Esophagus squamous epithelium (tissue), 4 donors: Measurements from ENCODE around the gene CROCC2.

Experiments
- POLR2A ChIP-seq, 4 donors: fragments of 450-650 bp; IDR thresholded peaks; one replicate each; pipeline ENCODE4 v1.6.1; 2017; ENCODE audit warnings: antibody characterized with exemption in 4 of 4, mild to moderate bottlenecking in 4 of 4, moderate library complexity in 3 of 4
- TF ChIP-seq, protein P1 (sequence below), 6 experiments: fragments of 450-650 bp in 4 of 6; fragments of 200-600 bp in 2 of 6; sonication (generic) in 2 of 6; IDR thresholded peaks; one replicate each; pipeline ENCODE4 v1.5.1; 2016 to 2019; ENCODE audit warnings: antibody characterized with exemption in 6 of 6, mild to moderate bottlenecking in 4 of 6, moderate library complexity in 4 of 6

DNA sequence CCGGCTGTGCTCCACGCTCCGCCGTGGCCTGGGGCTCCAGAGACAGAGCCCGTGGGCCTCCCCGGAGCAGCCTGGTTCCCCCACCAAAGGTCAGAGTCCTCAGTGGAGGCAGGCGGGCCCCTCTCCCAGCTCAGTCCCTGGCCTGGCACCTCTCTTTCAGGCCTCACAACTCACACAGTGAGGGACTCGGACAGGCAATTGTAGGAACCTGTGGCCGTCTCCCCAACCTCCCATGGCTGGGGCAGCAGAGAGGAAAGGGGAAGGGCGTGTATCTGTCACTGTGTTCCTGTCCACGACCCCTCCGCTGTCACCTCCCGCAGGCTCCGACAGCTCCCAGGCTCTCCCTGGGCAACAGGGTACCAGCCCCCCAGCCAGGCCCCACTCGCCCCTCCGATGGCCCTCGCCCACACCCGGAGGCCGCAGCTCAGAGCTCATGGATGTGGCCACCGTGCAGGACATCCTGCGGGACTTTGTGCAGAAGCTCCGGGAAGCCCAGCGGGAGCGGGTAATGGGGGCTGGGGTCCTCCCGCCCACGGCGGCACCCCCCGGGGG is 59.8 kb downstream of the CROCC2 start:
- TF ChIP-seq, protein P1, sequence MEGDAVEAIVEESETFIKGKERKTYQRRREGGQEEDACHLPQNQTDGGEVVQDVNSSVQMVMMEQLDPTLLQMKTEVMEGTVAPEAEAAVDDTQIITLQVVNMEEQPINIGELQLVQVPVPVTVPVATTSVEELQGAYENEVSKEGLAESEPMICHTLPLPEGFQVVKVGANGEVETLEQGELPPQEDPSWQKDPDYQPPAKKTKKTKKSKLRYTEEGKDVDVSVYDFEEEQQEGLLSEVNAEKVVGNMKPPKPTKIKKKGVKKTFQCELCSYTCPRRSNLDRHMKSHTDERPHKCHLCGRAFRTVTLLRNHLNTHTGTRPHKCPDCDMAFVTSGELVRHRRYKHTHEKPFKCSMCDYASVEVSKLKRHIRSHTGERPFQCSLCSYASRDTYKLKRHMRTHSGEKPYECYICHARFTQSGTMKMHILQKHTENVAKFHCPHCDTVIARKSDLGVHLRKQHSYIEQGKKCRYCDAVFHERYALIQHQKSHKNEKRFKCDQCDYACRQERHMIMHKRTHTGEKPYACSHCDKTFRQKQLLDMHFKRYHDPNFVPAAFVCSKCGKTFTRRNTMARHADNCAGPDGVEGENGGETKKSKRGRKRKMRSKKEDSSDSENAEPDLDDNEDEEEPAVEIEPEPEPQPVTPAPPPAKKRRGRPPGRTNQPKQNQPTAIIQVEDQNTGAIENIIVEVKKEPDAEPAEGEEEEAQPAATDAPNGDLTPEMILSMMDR (IDR thresholded peaks at IDR 0.05): no peak
- no peak for TF ChIP-seq POLR2A (IDR thresholded peaks at IDR 0.05)
